GM23338 (cell line): ENCODE measurements around the gene PPP1R7.

Experiments
- EZH2 ChIP-seq: fragments of 200-600 bp; sonication (generic); IDR thresholded peaks from one replicate; pipeline ENCODE4 v1.8.0; 2017; ENCODE audit warnings: antibody characterized with exemption, mild to moderate bottlenecking, low read depth; ENCODE audit not compliant: unreplicated experiment
- EZH2phosphoT487 ChIP-seq: fragments of 200-600 bp; sonication (generic); IDR thresholded peaks from one replicate; pipeline ENCODE4 v1.8.1; 2018; ENCODE audit warnings: antibody characterized with exemption; ENCODE audit not compliant: unreplicated experiment
- NANOG ChIP-seq: IDR thresholded peaks from 2 replicates; pipeline ENCODE4 v1.6.1; 2016; ENCODE audit warnings: antibody characterized with exemption, borderline replicate concordance
- POLR2AphosphoS5 ChIP-seq: IDR thresholded peaks from 2 replicates; pipeline ENCODE4 v1.6.1; 2016; ENCODE audit warnings: antibody characterized with exemption, low read depth
- TF ChIP-seq, protein P1 (sequence below), 2 experiments: fragments of 200-600 bp in 1 of 2; sonication (generic) in 1 of 2; conservative IDR thresholded peaks; 2 replicates each; pipeline versions ENCODE4 v1.5.1 to v1.6.1; 2016 to 2017; ENCODE audit warnings: antibody characterized with exemption in 2 of 2, low read depth in 2 of 2, mild to moderate bottlenecking in 2 of 2, moderate library complexity in 1 of 2

DNA sequence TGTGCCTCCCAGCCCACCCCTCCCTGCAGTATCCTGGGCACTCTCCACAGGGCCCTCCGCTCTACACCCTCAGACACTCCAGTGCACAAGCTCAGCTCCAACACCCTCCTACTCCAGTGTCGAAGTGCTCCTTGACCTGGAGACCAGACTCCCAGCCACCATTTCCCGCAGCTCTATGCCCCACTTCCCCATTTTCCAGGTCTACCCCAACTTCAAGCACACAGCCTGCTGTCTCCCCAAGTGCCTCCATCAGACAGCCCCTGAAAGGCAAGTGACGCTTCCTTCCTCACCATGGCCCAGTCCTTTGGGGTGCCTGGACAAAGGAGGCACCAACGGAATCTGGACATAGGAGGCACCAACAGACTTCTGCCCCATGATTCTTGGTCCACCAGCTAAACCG lies 8.2 kb upstream of the PPP1R7 start:
- no peak for TF ChIP-seq POLR2AphosphoS5
- TF ChIP-seq, protein P1, sequence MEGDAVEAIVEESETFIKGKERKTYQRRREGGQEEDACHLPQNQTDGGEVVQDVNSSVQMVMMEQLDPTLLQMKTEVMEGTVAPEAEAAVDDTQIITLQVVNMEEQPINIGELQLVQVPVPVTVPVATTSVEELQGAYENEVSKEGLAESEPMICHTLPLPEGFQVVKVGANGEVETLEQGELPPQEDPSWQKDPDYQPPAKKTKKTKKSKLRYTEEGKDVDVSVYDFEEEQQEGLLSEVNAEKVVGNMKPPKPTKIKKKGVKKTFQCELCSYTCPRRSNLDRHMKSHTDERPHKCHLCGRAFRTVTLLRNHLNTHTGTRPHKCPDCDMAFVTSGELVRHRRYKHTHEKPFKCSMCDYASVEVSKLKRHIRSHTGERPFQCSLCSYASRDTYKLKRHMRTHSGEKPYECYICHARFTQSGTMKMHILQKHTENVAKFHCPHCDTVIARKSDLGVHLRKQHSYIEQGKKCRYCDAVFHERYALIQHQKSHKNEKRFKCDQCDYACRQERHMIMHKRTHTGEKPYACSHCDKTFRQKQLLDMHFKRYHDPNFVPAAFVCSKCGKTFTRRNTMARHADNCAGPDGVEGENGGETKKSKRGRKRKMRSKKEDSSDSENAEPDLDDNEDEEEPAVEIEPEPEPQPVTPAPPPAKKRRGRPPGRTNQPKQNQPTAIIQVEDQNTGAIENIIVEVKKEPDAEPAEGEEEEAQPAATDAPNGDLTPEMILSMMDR (conservative IDR thresholded peaks at IDR 0.05; ENCODE audit: low read depth in 2 of 2), result no peak
- TF ChIP-seq EZH2, result no peak
- TF ChIP-seq EZH2phosphoT487, result no peak
- no peak for TF ChIP-seq NANOG
